T-helper 2 cell treated with Interferon-gamma antibody and Interleukin-4, amounts not matched to agents 100 ng/mL and 5 ng/mL, for 36 hours (primary cell): ENCODE measurements around the gene AHRR. TPM values are rescaled to one million over a fixed set of nuclear protein-coding genes. Genes with fewer than 3 reads are reported as not detected.

Source experiments
- intact Hi-C: fragments of 100-400 bp; cut with micrococcal nuclease; formaldehyde crosslinking; loops from one replicate; pipeline ENCODE4 v1.15.1; 2023
- total RNA-seq: library from RNA; stranded (reverse); gene quantifications from 2 replicates; pipeline ENCODE4 v1.2.3, GENCODE V29; 2022

The AHRR gene
- total RNA-seq, 1 donor from 2014 or later, result 39.4 TPM

GRCh38 chr5:424301-425110, 103.0 kb downstream of the AHRR start:
- intact Hi-C loops, result no loop called here

- intact Hi-C loops, result no loop called here
Observed at GRCh38 chr5:425714-426113, 104.2 kb downstream of the AHRR start.

- intact Hi-C loops, result no loop called here
Observed at GRCh38 chr5:426392-426976, 105.0 kb downstream of the AHRR start.

- intact Hi-C loops, result no loop called here
Observed at GRCh38 chr5:427415-428087, 106.0 kb downstream of the AHRR start.

- intact Hi-C loops, result no loop called here
Observed at GRCh38 chr5:428219-428618, 106.7 kb downstream of the AHRR start.

- intact Hi-C loops, result no loop called here
Observed at GRCh38 chr5:428754-429452, 107.4 kb downstream of the AHRR start.

- intact Hi-C loops, result no loop called here
Observed at GRCh38 chr5:429453-430188, 108.1 kb downstream of the AHRR start.

GRCh38 chr5:430214-430925, 108.9 kb downstream of the AHRR start:
- intact Hi-C loops, result no loop called here

- intact Hi-C loops, result loop anchor here (1.0 kb wide), 1 partner anchor 114 kb away; no protein-coding TSS in a partner anchor
Observed at GRCh38 chr5:431001-431710, 109.6 kb downstream of the AHRR start.

- intact Hi-C loops, result loop anchor here (1.0 kb wide), 1 partner anchor 114 kb away; no protein-coding TSS in a partner anchor
Observed at GRCh38 chr5:431711-432050, 110.2 kb downstream of the AHRR start.

GRCh38 chr5:432201-432927, 110.8 kb downstream of the AHRR start:
- intact Hi-C loops, result no loop called here

- intact Hi-C loops, result no loop called here
Observed at GRCh38 chr5:432928-433791, 111.6 kb downstream of the AHRR start.

GRCh38 chr5:433836-434235, 112.3 kb downstream of the AHRR start:
- intact Hi-C loops, result no loop called here

- intact Hi-C loops, result no loop called here
Observed at GRCh38 chr5:434443-435146, 113.1 kb downstream of the AHRR start.

- intact Hi-C loops, result no loop called here
Observed at GRCh38 chr5:435156-435790, 113.8 kb downstream of the AHRR start.

- intact Hi-C loops, result no loop called here
Observed at GRCh38 chr5:435961-436640, 114.6 kb downstream of the AHRR start.

- intact Hi-C loops, result no loop called here
Observed at GRCh38 chr5:436641-436975, 115.1 kb downstream of the AHRR start.
